K562 (cell line): ENCODE measurements around the gene SLFNL1. TPM values are rescaled to one million over a fixed set of nuclear protein-coding genes. Genes with fewer than 3 reads are reported as not detected.
A peak's percentile ranks its signal among the peaks of the same experiment; 100 is the strongest.

Experiments
- ARID1B ChIP-seq: fragments of 450-650 bp; IDR thresholded peaks from 2 replicates; pipeline ENCODE4 v1.6.1; 2016; ENCODE audit warnings: antibody characterized with exemption, mild to moderate bottlenecking, inconsistent platforms
- ARNT ChIP-seq, 2 experiments: fragments of 450-650 bp; IDR thresholded peaks; 2 replicates each; pipeline ENCODE4 v1.6.1; 2016; ENCODE audit warnings: mild to moderate bottlenecking in 1 of 2
- BCL6 ChIP-seq: fragments of 250-450 bp; sonication (Bioruptor Pico); IDR thresholded peaks from 2 replicates; pipeline ENCODE4 v1.4.0; 2020
- CC2D1A ChIP-seq: fragments of 450-650 bp; IDR thresholded peaks from 2 replicates; pipeline ENCODE4 v1.6.1; 2017; ENCODE audit warnings: mild to moderate bottlenecking
- CSDE1 ChIP-seq, 2 experiments: fragments of 450-650 bp; IDR thresholded peaks; 2 replicates each; pipeline ENCODE4 v1.6.1; 2016; ENCODE audit warnings: mild to moderate bottlenecking in 1 of 2
- ETV6 ChIP-seq, 3 experiments: fragments of 150-350 bp in 1 of 3; sonication (generic) in 1 of 3; formaldehyde crosslinking in 1 of 3; IDR thresholded peaks; 2 replicates each; pipeline versions ENCODE4 v1.6.1 to v1.8.0; 2014 to 2022; ENCODE audit warnings: borderline replicate concordance in 2 of 3, low read depth in 2 of 3, antibody characterized with exemption in 1 of 3, low read length in 1 of 3, mild to moderate bottlenecking in 1 of 3, missing genetic modification reagents in 1 of 3
- FOXK1 ChIP-seq: sonication (generic); formaldehyde crosslinking; IDR thresholded peaks from 2 replicates; pipeline ENCODE4 v1.8.0; 2022; ENCODE audit warnings: missing genetic modification reagents, mild to moderate bottlenecking, borderline replicate concordance
- HDAC6 ChIP-seq: IDR thresholded peaks from 2 replicates; pipeline ENCODE4 v1.6.1; 2012; ENCODE audit warnings: low read depth, mild to moderate bottlenecking, control low read depth, inconsistent platforms, low read length, moderate library complexity
- HLTF ChIP-seq: fragments of 450-650 bp; IDR thresholded peaks from 2 replicates; pipeline ENCODE4 v1.6.1; 2016
- KLF16 ChIP-seq: IDR thresholded peaks from 2 replicates; pipeline ENCODE4 v1.6.1; 2016; ENCODE audit warnings: antibody characterized with exemption
- MCM5 ChIP-seq: fragments of 450-650 bp; IDR thresholded peaks from 2 replicates; pipeline ENCODE4 v1.6.1; 2016; ENCODE audit warnings: low read depth
- MYBL2 ChIP-seq, 2 experiments: fragments of 450-650 bp in 1 of 2; sonication (generic) in 1 of 2; formaldehyde crosslinking in 1 of 2; IDR thresholded peaks; 2 replicates each; pipeline versions ENCODE4 v1.6.1 to v1.8.1; 2017 to 2022; ENCODE audit warnings: borderline replicate concordance in 1 of 2, inconsistent platforms in 1 of 2, low read depth in 1 of 2, mild to moderate bottlenecking in 1 of 2, missing genetic modification reagents in 1 of 2, moderate library complexity in 1 of 2
- PCBP1 ChIP-seq: fragments of 200-400 bp; formaldehyde crosslinking; IDR thresholded peaks from 2 replicates; pipeline ENCODE4 v1.6.1; 2018; ENCODE audit warnings: mild to moderate bottlenecking, low read depth, low read length; ENCODE audit not compliant: poor library complexity, severe bottlenecking
- PHB ChIP-seq: fragments of 250-450 bp; sonication (Bioruptor Pico); IDR thresholded peaks from 2 replicates; pipeline ENCODE4 v1.5.0; 2021
- RAD21 ChIP-seq, 2 experiments: fragments of 250-450 bp in 1 of 2; fragments of 450-650 bp in 1 of 2; sonication (Bioruptor Pico) in 1 of 2; formaldehyde crosslinking in 1 of 2; IDR thresholded peaks in 1 of 2; conservative IDR thresholded peaks in 1 of 2; 2 replicates each; pipeline versions ENCODE4 v1.4.0 to v1.8.0; 2020 to 2022; ENCODE audit warnings: mild to moderate bottlenecking in 2 of 2, moderate library complexity in 1 of 2
- RBM34 ChIP-seq: fragments of 200-400 bp; formaldehyde crosslinking; IDR thresholded peaks from 2 replicates; pipeline ENCODE4 v1.6.1; 2018; ENCODE audit warnings: low read length, borderline replicate concordance; ENCODE audit not compliant: insufficient read depth
- RFX5 ChIP-seq: IDR thresholded peaks from 2 replicates; pipeline ENCODE4 v1.6.1; 2011; ENCODE audit warnings: low read depth, mild to moderate bottlenecking, improper control_type of control experiment, low read length
- ZNF224 ChIP-seq: sonication (generic); formaldehyde crosslinking; IDR thresholded peaks from 2 replicates; pipeline ENCODE4 v1.8.0; 2022; ENCODE audit warnings: mild to moderate bottlenecking, missing genetic modification reagents
- ZNF79 ChIP-seq: fragments of 250-450 bp; sonication (Bioruptor Pico); IDR thresholded peaks from 2 replicates; pipeline ENCODE4 v1.4.0; 2020; ENCODE audit warnings: low read depth, mild to moderate bottlenecking, moderate library complexity
- polyA plus RNA-seq, 8 experiments: library from polyadenylated mRNA; depleted of rRNA in 4 of 8; stranded (reverse) in 5 of 8; unstranded in 3 of 8; fragments of >200 nt; fragmentation: Nextera tagmentation in 2 of 8; fragmentation: Illumina TruSeq in 1 of 8; extraction: Ambion mirVana in 2 of 8; extraction: Trizol in 1 of 8; gene quantifications; 2 replicates each; pipeline versions ENCODE4 v1.2.1 to v1.2.3, GENCODE V29; 2011 to 2014; ENCODE audit warnings: inconsistent platforms in 1 of 8, missing spikeins in 1 of 8
- total RNA-seq, 7 experiments: library from RNA; depleted of rRNA in 6 of 7; stranded (reverse); fragments of >200 nt in 6 of 7; fragmentation: Illumina TruSeq in 2 of 7; extraction: Trizol in 2 of 7; gene quantifications; 2 replicates each; pipeline versions ENCODE4 v1.2.1 to v1.2.3, GENCODE V29; 2011 to 2021; ENCODE audit warnings: low replicate concordance in 1 of 7
- TF ChIP-seq, protein P1 (sequence below), 2 experiments: fragments of 450-650 bp in 1 of 2; sonication (generic) in 1 of 2; formaldehyde crosslinking in 1 of 2; IDR thresholded peaks in 1 of 2; conservative IDR thresholded peaks in 1 of 2; 2 replicates each; pipeline versions ENCODE4 v1.6.1 to v1.8.1; 2016 to 2023; ENCODE audit warnings: mild to moderate bottlenecking in 2 of 2, moderate library complexity in 2 of 2, inconsistent platforms in 1 of 2, missing genetic modification reagents in 1 of 2
- TF ChIP-seq, protein P2 (sequence below): sonication (generic); formaldehyde crosslinking; IDR thresholded peaks from 2 replicates; pipeline ENCODE4 v1.8.1; 2022; ENCODE audit warnings: missing genetic modification reagents
- TF ChIP-seq, protein P3 (sequence below): fragments of 250-450 bp; sonication (Bioruptor Pico); IDR thresholded peaks from 2 replicates; pipeline ENCODE4 v1.8.0; 2021; ENCODE audit warnings: mild to moderate bottlenecking, moderate library complexity

The SLFNL1 gene
- total and polyA plus RNA-seq, 9 of the 15 experiments (the other 6 are each of a cell fraction or from before 2014, with no cell fraction given) = 0.05 to 0.14 (median 0.06) TPM; not detected in 5

DNA sequence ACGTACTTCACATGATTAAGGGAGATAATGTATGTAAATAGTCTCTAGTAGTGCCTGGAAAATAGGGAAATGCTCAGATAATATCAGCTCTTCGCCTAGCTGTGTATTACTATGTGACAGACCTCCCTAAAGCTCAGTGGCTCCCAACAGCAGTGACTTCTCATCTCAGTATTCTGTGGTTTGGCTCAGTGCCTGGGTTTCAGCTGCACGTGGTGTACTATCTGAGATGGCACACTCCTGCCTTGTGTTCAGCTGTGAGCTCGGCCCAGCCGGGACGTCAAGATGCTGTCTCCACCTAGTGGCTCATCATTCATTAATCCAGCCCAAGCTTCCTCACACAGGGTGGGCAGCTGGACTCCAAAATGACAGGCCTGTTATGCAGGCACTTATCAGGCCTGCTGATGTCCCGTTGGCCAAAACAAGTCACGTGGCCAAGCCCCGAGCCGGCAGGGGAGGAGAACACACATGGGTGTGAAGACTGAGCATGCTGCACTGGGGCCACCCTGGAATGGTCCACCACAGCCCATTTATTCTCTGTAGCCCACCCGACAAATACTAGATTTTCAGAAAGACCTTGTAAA is 17.8 kb downstream of the SLFNL1 start (continued):
- TF ChIP-seq ARID1B (peak; percentile 95), CC2D1A (peak; percentile 78; the same call in 1 of the 2 replicates), ETV6 (IDR thresholded peaks at IDR 0.05; ENCODE audit: borderline replicate concordance in 1 of 2, low read depth in 2 of 2, low read length in 1 of 2) (no peak), ETV6 (CRISPR knock-in tag; IDR thresholded peaks at IDR 0.05; ENCODE audit: borderline replicate concordance) (no peak), KLF16 (peak; percentile 96), HDAC6 (no peak), MCM5 (no peak), MYBL2 (IDR thresholded peaks at IDR 0.05; ENCODE audit: low read depth) (no peak), MYBL2 (CRISPR knock-in tag; IDR thresholded peaks at IDR 0.05; ENCODE audit: borderline replicate concordance) (no peak), RFX5 (no peak), RBM34 (no peak), ARNT (IDR thresholded peaks at IDR 0.05) (peak; percentile 93 to 95), PHB (no peak), HLTF (no peak), PCBP1 (no peak), BCL6 (CRISPR knock-in tag) (no peak), ZNF79 (CRISPR knock-in tag) (no peak), RAD21 (CRISPR knock-in tag; conservative IDR thresholded peaks at IDR 0.05 in 1 of 2, IDR thresholded peaks at IDR 0.05 in 1 of 2) (peak; percentile 70 to 80), CSDE1 (IDR thresholded peaks at IDR 0.05) (no peak), FOXK1 (CRISPR knock-in tag) (peak; percentile 82; the same call in 1 of the 2 replicates), ZNF224 (CRISPR knock-in tag) (no peak)
- TF ChIP-seq, protein P1, sequence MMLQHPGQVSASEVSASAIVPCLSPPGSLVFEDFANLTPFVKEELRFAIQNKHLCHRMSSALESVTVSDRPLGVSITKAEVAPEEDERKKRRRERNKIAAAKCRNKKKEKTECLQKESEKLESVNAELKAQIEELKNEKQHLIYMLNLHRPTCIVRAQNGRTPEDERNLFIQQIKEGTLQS (IDR thresholded peaks at IDR 0.05) = peak; percentile 70; the same call in 1 of the 2 replicates
- TF ChIP-seq, protein P1 (CRISPR knock-in tag; conservative IDR thresholded peaks at IDR 0.05) = peak; percentile 93
- TF ChIP-seq, protein P2, sequence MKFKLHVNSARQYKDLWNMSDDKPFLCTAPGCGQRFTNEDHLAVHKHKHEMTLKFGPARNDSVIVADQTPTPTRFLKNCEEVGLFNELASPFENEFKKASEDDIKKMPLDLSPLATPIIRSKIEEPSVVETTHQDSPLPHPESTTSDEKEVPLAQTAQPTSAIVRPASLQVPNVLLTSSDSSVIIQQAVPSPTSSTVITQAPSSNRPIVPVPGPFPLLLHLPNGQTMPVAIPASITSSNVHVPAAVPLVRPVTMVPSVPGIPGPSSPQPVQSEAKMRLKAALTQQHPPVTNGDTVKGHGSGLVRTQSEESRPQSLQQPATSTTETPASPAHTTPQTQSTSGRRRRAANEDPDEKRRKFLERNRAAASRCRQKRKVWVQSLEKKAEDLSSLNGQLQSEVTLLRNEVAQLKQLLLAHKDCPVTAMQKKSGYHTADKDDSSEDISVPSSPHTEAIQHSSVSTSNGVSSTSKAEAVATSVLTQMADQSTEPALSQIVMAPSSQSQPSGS = no peak
- TF ChIP-seq, protein P3, sequence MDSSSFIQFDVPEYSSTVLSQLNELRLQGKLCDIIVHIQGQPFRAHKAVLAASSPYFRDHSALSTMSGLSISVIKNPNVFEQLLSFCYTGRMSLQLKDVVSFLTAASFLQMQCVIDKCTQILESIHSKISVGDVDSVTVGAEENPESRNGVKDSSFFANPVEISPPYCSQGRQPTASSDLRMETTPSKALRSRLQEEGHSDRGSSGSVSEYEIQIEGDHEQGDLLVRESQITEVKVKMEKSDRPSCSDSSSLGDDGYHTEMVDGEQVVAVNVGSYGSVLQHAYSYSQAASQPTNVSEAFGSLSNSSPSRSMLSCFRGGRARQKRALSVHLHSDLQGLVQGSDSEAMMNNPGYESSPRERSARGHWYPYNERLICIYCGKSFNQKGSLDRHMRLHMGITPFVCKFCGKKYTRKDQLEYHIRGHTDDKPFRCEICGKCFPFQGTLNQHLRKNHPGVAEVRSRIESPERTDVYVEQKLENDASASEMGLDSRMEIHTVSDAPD = no peak
